ENCODE measurements around the gene KIDINS220.

Gene KIDINS220

GRCh38 chr2:8704906-8705305 is 132.5 kb downstream of the KIDINS220 start:
- no peak for TF ChIP-seq CTCF (IDR thresholded peaks at IDR 0.05; ENCODE audit: insufficient read depth, low read length, poor library complexity, severe bottlenecking)
- DNase-seq (ENCODE audit: extremely low read depth, insufficient read length) = no peak
- no peak overlapping the region for H3K4me3 ChIP-seq (replicated peaks; ENCODE audit: low read depth, low read length)
- H3K27me3 ChIP-seq (replicated peaks; ENCODE audit: control insufficient read depth, insufficient read depth, low read length) = no peaks in the 10 kb centered on the region
- no peaks in the 10 kb centered on the region for H3K36me3 ChIP-seq (ENCODE audit: control insufficient read depth, insufficient read depth, low read length)

- no peak for TF ChIP-seq CTCF (IDR thresholded peaks at IDR 0.05; ENCODE audit: insufficient read depth, low read length, poor library complexity, severe bottlenecking)
- Histone ChIP-seq H3K4me3 (replicated peaks; ENCODE audit: low read depth, low read length) (no peak overlapping the region), H3K36me3 (ENCODE audit: control insufficient read depth, insufficient read depth, low read length) (no peaks in the 10 kb centered on the region), H3K27me3 (replicated peaks; ENCODE audit: control insufficient read depth, insufficient read depth, low read length) (no peaks in the 10 kb centered on the region)
- no peak for DNase-seq (ENCODE audit: extremely low read depth, insufficient read length)
These were observed 135.6 kb downstream of the KIDINS220 start for GRCh38 chr2:8701681-8702379.

DNA sequence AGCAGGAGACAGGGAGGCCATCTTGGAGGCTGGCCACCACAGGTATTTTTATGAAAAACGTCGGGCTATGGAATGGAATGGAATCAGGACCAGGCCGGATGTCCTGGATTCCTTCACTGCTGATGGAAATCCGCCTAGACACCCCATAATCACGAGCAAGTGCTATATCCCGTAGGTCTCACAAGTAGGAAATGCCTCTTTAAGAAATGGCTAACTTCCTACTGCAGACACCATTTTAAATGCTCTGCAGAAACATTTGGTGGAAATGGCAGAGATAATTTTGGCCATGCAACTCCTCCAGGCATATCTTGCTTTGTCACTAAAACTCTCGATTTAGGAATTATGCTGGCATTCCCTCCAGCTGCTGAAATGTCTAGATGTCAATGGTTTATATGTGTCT is 137.6 kb downstream of the KIDINS220 start:
- DNase-seq (ENCODE audit: extremely low read depth, insufficient read length) = no peak
- no peaks in the 10 kb centered on the region for H3K36me3 ChIP-seq (ENCODE audit: control insufficient read depth, insufficient read depth, low read length)
- no peak overlapping the region for H3K4me3 ChIP-seq (replicated peaks; ENCODE audit: low read depth, low read length)
- TF ChIP-seq CTCF (IDR thresholded peaks at IDR 0.05; ENCODE audit: insufficient read depth, low read length, poor library complexity, severe bottlenecking) = no peak
- no peaks in the 10 kb centered on the region for H3K27me3 ChIP-seq (replicated peaks; ENCODE audit: control insufficient read depth, insufficient read depth, low read length)

DNA sequence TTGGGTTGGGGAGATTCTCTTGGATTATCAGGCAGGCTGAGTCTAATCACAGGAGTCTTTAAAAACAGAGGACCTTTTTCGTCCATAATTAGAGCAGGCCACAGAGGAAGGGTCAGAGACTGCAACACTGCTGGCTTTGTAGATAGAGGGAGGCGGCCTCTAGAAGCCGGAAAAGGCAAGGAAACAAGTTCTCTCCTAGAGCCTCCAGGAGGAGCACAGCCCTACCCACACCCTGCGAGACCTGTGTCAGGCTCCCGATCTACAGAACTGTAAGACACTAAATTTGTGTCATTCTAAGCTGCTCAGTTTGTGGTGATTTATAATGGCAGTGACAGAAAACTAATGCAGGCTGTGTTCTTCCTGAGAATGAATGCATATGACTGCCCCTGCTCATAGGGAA is 140.2 kb downstream of the KIDINS220 start:
- Histone ChIP-seq H3K36me3 (ENCODE audit: control insufficient read depth, insufficient read depth, low read length) (no peaks in the 10 kb centered on the region), H3K27me3 (replicated peaks; ENCODE audit: control insufficient read depth, insufficient read depth, low read length) (no peaks in the 10 kb centered on the region), H3K4me3 (replicated peaks; ENCODE audit: low read depth, low read length) (no peak overlapping the region)
- no peak for DNase-seq (ENCODE audit: extremely low read depth, insufficient read length)
- no peak for TF ChIP-seq CTCF (IDR thresholded peaks at IDR 0.05; ENCODE audit: insufficient read depth, low read length, poor library complexity, severe bottlenecking)

- H3K36me3 ChIP-seq (ENCODE audit: control insufficient read depth, insufficient read depth, low read length) = no peaks in the 10 kb centered on the region
- no peak for TF ChIP-seq CTCF (IDR thresholded peaks at IDR 0.05; ENCODE audit: insufficient read depth, low read length, poor library complexity, severe bottlenecking)
- no peak for DNase-seq (ENCODE audit: extremely low read depth, insufficient read length)
- H3K27me3 ChIP-seq (replicated peaks; ENCODE audit: control insufficient read depth, insufficient read depth, low read length) = no peaks in the 10 kb centered on the region
- H3K4me3 ChIP-seq (replicated peaks; ENCODE audit: low read depth, low read length) = no peak overlapping the region
These were observed 142.7 kb downstream of the KIDINS220 start for GRCh38 chr2:8694737-8695136.
